DOHH2 (cell line): ENCODE results near the gene AHSP.

Experiments used
- CTCF ChIP-seq: fragments of 200-600 bp; sonication (generic); IDR thresholded peaks from one replicate; pipeline ENCODE4 v1.5.1; 2014; ENCODE audit warnings: antibody characterized with exemption, mild to moderate bottlenecking, low read depth, low read length; ENCODE audit not compliant: poor library complexity, severe bottlenecking
- EZH2phosphoT487 ChIP-seq: fragments of 200-600 bp; sonication (generic); IDR thresholded peaks from 2 replicates; pipeline ENCODE4 v1.6.1; 2017; ENCODE audit warnings: borderline replicate concordance, mild to moderate bottlenecking, antibody characterized with exemption, low read length, moderate library complexity, mixed read lengths

- TF ChIP-seq CTCF (no peak), EZH2phosphoT487 (no peak)
Measured at GRCh38 chr16:31537362-31538242, 9.9 kb downstream of the AHSP start.
